Right atrium auricular region (tissue), 2 donors: ENCODE data around the gene CSNK1G3. TPM values are rescaled to one million over a fixed set of nuclear protein-coding genes. Genes with fewer than 3 reads are reported as not detected.

Source experiments
- DNase-seq: peaks from one replicate; pipeline ENCODE4 v3.0.0-alpha.2; 2019; ENCODE audit warnings: low spot score
- H3K27ac ChIP-seq, 2 donors: fragments of 200-600 bp; sonication (generic); 1 replicate in 1 of 2; 2 replicates in 1 of 2; pipeline ENCODE4 v1.5.1; 2016 to 2019
- H3K27me3 ChIP-seq, 2 donors: fragments of 200-600 bp; sonication (generic); one replicate each; pipeline versions ENCODE4 v1.5.1 to v1.6.0; 2017 to 2019
- H3K36me3 ChIP-seq: fragments of 200-600 bp; sonication (generic); one replicate; pipeline ENCODE4 v1.5.1; 2016
- H3K4me1 ChIP-seq, 2 donors: fragments of 200-600 bp; sonication (generic); one replicate each; pipeline versions ENCODE4 v1.5.1 to v1.6.0; 2017 to 2019
- H3K4me3 ChIP-seq, 2 donors: fragments of 200-600 bp; sonication (generic); 1 replicate in 1 of 2; 2 replicates in 1 of 2; pipeline ENCODE4 v1.5.1; 2017 to 2019; ENCODE audit warnings: mild to moderate bottlenecking in 1 of 2, moderate library complexity in 1 of 2
- H3K9me3 ChIP-seq, 2 donors: fragments of 200-600 bp; sonication (generic); one replicate each; pipeline ENCODE4 v1.5.1; 2019
- CTCF ChIP-seq, 2 donors: fragments of 200-600 bp; sonication (generic); IDR thresholded peaks; one replicate each; pipeline ENCODE4 v1.5.1; 2019; ENCODE audit warnings: antibody characterized with exemption in 2 of 2
- total RNA-seq, 2 donors: library from RNA; depleted of rRNA; stranded (reverse); fragments of >200 nt; gene quantifications; one replicate each; pipeline ENCODE4 v1.1.0, GENCODE V29; 2016

The CSNK1G3 gene
- total RNA-seq, 2 donors from 2014 or later = 28.1 to 28.9 TPM

GRCh38 chr5:123528065-123528464 lies 16.1 kb downstream of the CSNK1G3 start:
- Histone ChIP-seq H3K9me3 (no peaks in the 10 kb centered on the region), H3K27ac (no peak overlapping the region), H3K27me3 (no peaks in the 10 kb centered on the region), H3K4me1 (peaks cover 0 to 31% of the 10 kb centered on the region in 2 donors), H3K4me3 (no peak overlapping the region), H3K36me3 (no peaks in the 10 kb centered on the region)
- TF ChIP-seq CTCF (IDR thresholded peaks at IDR 0.05) = no peak
- no peak for DNase-seq

- Histone ChIP-seq H3K4me3 (no peak overlapping the region), H3K36me3 (no peaks in the 10 kb centered on the region), H3K4me1 (peaks cover 0 to 27% of the 10 kb centered on the region in 2 donors), H3K27me3 (no peaks in the 10 kb centered on the region), H3K9me3 (no peaks in the 10 kb centered on the region), H3K27ac (no peak overlapping the region)
- no peak for TF ChIP-seq CTCF (IDR thresholded peaks at IDR 0.05)
- no peak for DNase-seq
These were observed 16.9 kb downstream of the CSNK1G3 start for GRCh38 chr5:123528878-123529277.

GRCh38 chr5:123530728-123531127 lies 18.8 kb downstream of the CSNK1G3 start:
- Histone ChIP-seq H3K27me3 (no peaks in the 10 kb centered on the region), H3K27ac (no peak overlapping the region), H3K4me1 (peaks cover 0 to 16% of the 10 kb centered on the region in 2 donors), H3K9me3 (no peaks in the 10 kb centered on the region), H3K36me3 (no peaks in the 10 kb centered on the region), H3K4me3 (no peak overlapping the region)
- TF ChIP-seq CTCF (IDR thresholded peaks at IDR 0.05) = no peak
- no peak for DNase-seq

- no peak for TF ChIP-seq CTCF (IDR thresholded peaks at IDR 0.05)
- Histone ChIP-seq H3K4me1 (no peaks in the 10 kb centered on the region), H3K4me3 (no peak overlapping the region)
These were observed 23.7 kb downstream of the CSNK1G3 start for GRCh38 chr5:123535648-123536047.

GRCh38 chr5:123537256-123537655 lies 25.3 kb downstream of the CSNK1G3 start:
- no peak for DNase-seq
- no peaks in the 10 kb centered on the region for H3K4me1 ChIP-seq
- TF ChIP-seq CTCF (IDR thresholded peaks at IDR 0.05) = no peak

More at GRCh38 chr5:123535648-123536047, 23.7 kb downstream of the CSNK1G3 start:
- Histone ChIP-seq H3K36me3 (no peaks in the 10 kb centered on the region), H3K9me3 (no peaks in the 10 kb centered on the region), H3K27me3 (no peaks in the 10 kb centered on the region), H3K27ac (no peak overlapping the region)
- no peak for DNase-seq

GRCh38 chr5:123537845-123538244 lies 25.9 kb downstream of the CSNK1G3 start:
- H3K4me3 ChIP-seq = no peak overlapping the region
- no peaks in the 10 kb centered on the region for H3K4me1 ChIP-seq
- no peak overlapping the region for H3K27ac ChIP-seq
- no peaks in the 10 kb centered on the region for H3K36me3 ChIP-seq
- DNase-seq = no peak
- TF ChIP-seq CTCF (IDR thresholded peaks at IDR 0.05) = no peak
- no peaks in the 10 kb centered on the region for H3K9me3 ChIP-seq
- no peaks in the 10 kb centered on the region for H3K27me3 ChIP-seq

More at GRCh38 chr5:123537256-123537655, 25.3 kb downstream of the CSNK1G3 start:
- Histone ChIP-seq H3K27ac (no peak overlapping the region), H3K27me3 (no peaks in the 10 kb centered on the region), H3K4me3 (no peak overlapping the region), H3K36me3 (no peaks in the 10 kb centered on the region), H3K9me3 (no peaks in the 10 kb centered on the region)
